ENCODE measurements around the gene CFAP57. TPM values are rescaled to one million over a fixed set of nuclear protein-coding genes. Genes with fewer than 3 reads are reported as not detected.

Gene CFAP57
- total RNA-seq (2022; extraction: Qiagen RNA extraction; ENCODE audit: low read depth), result 0.31 to 0.93 TPM (median 0.34 TPM) in 5 replicates

GRCh38 chr1:43171876-43172526, at the start of gene CFAP57, which contains the start of gene EBNA1BP2:
Gene CFAP57 (plus strand): TSS chr1:43172330. CDS start chr1:43172754, 424 bp downstream.
Gene EBNA1BP2 (minus strand): TSS chr1:43172290. CDS start chr1:43172118, 172 bp downstream.

GRCh38 chr1:43269627-43270375, 97.7 kb downstream of the CFAP57 start, which contains the start of gene TMEM125:
Gene TMEM125 (plus strand): TSS chr1:43269983. CDS start chr1:43272723, 2,740 bp downstream.

GRCh38 chr1:43285269-43285990, 113.3 kb downstream of the CFAP57 start, which contains the start of gene C1orf210:
Gene C1orf210 (minus strand): TSS chr1:43285581. CDS start chr1:43283270, 2,311 bp downstream.

GRCh38 chr1:43300378-43301094, 128.4 kb downstream of the CFAP57 start, which contains the start of gene TIE1:
Gene TIE1 (plus strand): TSS chr1:43300982. CDS start chr1:43301072, 90 bp downstream.

Other genes with a start within 250 kb of the CFAP57 start
- 139 to 173 TPM (median 152 TPM) in 5 replicates for gene SLC2A1, start 213.5 kb upstream of the CFAP57 start, total RNA-seq (2022; extraction: Qiagen RNA extraction; ENCODE audit: low read depth)
- 175 to 197 TPM (median 181 TPM) in 5 replicates for gene EBNA1BP2, start within 50 bp of the CFAP57 start, total RNA-seq (2022; extraction: Qiagen RNA extraction; ENCODE audit: low read depth)
- gene TMEM125, start 97.7 kb downstream of the CFAP57 start, total RNA-seq (2022; extraction: Qiagen RNA extraction; ENCODE audit: low read depth), result not detected in 5 replicates
- not detected in 5 replicates for gene C1orf210, start 113.3 kb downstream of the CFAP57 start, total RNA-seq (2022; extraction: Qiagen RNA extraction; ENCODE audit: low read depth)
- 0.02 to 0.09 TPM in 2 of 5 replicates, not detected in the others for gene TIE1, start 128.7 kb downstream of the CFAP57 start, total RNA-seq (2022; extraction: Qiagen RNA extraction; ENCODE audit: low read depth)
- 0.26 TPM in 1 of 5 replicates, not detected in the others for gene MPL, start 165.5 kb downstream of the CFAP57 start, total RNA-seq (2022; extraction: Qiagen RNA extraction; ENCODE audit: low read depth)
- gene CDC20, start 186.7 kb downstream of the CFAP57 start, total RNA-seq (2022; extraction: Qiagen RNA extraction; ENCODE audit: low read depth), result 168 to 216 TPM (median 190 TPM) in 5 replicates
- 138 to 168 TPM (median 144 TPM) in 5 replicates for gene ELOVL1, start 195.7 kb downstream of the CFAP57 start, total RNA-seq (2022; extraction: Qiagen RNA extraction; ENCODE audit: low read depth)
- gene MED8, start 217.5 kb downstream of the CFAP57 start, total RNA-seq (2022; extraction: Qiagen RNA extraction; ENCODE audit: low read depth), result 35.0 to 38.6 TPM (median 37.4 TPM) in 5 replicates
- gene SZT2, start 217.6 kb downstream of the CFAP57 start, total RNA-seq (2022; extraction: Qiagen RNA extraction; ENCODE audit: low read depth), result 4.7 to 8.4 TPM (median 8.2 TPM) in 5 replicates